ENCODE results near the gene CHRM1. TPM values are rescaled to one million over a fixed set of nuclear protein-coding genes. Genes with fewer than 3 reads are reported as not detected.
"Not testable (repeated sequence)": the region's sequence is repeated elsewhere in the genome, so short reads cannot be mapped to it uniquely, and the experiment has no call there.

The CHRM1 gene, protein sequence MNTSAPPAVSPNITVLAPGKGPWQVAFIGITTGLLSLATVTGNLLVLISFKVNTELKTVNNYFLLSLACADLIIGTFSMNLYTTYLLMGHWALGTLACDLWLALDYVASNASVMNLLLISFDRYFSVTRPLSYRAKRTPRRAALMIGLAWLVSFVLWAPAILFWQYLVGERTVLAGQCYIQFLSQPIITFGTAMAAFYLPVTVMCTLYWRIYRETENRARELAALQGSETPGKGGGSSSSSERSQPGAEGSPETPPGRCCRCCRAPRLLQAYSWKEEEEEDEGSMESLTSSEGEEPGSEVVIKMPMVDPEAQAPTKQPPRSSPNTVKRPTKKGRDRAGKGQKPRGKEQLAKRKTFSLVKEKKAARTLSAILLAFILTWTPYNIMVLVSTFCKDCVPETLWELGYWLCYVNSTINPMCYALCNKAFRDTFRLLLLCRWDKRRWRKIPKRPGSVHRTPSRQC
- not detected for total RNA-seq

DNA sequence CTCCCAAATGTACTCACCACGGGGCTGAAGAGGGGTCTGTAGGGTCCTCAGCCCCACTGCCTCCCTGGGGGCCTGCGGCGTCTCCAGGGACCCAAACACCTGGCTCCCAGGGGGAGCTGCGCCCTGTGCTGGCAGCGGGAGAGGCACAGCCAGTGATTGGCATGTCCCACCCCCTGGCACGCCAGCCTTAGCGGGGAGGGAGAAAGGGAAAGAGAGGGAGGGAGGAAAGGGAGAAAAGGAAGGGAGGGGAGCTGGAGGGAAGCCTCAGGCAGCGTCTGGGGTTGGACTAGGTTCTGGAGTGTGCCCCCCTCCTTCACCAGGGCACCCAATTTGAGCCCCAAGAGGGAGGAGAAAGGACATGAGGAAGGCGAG is at the start of gene CHRM1:
CHRM1 (minus strand) TSS at position 163 of the 372 bp plus-strand sequence. CDS start 10,263 bp downstream, outside the sequence.
- peaks cover 16% of the 10 kb centered on the region for H3K4me1 Mint-ChIP-seq

DNA sequence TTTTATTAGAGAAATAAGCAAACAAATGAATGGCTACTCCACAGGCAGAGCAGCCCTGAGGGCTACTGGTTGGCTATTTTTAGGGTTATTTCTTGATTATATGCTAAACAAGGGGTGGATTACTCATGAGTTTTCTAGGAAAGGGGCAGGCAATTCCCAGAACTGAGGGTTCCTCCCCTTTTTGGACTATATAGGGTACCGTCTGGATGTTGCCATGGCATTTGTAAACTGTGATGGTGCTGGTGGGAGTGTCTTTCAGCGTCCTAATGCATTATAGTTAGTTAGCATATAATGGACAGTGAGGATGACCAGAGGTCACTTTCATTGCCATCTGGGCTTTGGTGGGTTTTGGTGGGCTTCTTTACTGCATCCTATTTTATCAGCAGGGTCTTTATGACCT is 44.4 kb upstream of the CHRM1 start:
- no peaks in the 10 kb centered on the region for H3K4me1 Mint-ChIP-seq
- ChIA-PET CTCF (no interaction called here), POLR2A (no interaction called here)
- DNase-seq = no peak
- H3K36me3 Mint-ChIP-seq (ENCODE audit: low read depth) = no peaks in the 10 kb centered on the region
- peaks cover 39% of the 10 kb centered on the region for H3K27me3 Mint-ChIP-seq
- H3K4me3 Mint-ChIP-seq = no peak overlapping the region
- no peak overlapping the region for H3K27ac Mint-ChIP-seq
- no peaks in the 10 kb centered on the region for H3K9me3 Mint-ChIP-seq

More for the DNA sequence above, at the start of gene CHRM1:
- CTCF ChIA-PET = interaction anchor here (1.3 kb wide), 1 partner anchor 54 kb away, joined by 3 read pairs; no protein-coding TSS in a partner anchor
- Mint-ChIP-seq H3K27me3 (peaks cover 53% of the 10 kb centered on the region), H3K4me3 (no peak within 1 kb of the TSS), H3K27ac (no peak within 1 kb of the TSS), H3K9me3 (no peaks in the 10 kb centered on the region), H3K36me3 (ENCODE audit: low read depth) (no peaks in the 10 kb centered on the region)
- POLR2A ChIA-PET = no interaction called here
- DNase-seq = no peak

DNA sequence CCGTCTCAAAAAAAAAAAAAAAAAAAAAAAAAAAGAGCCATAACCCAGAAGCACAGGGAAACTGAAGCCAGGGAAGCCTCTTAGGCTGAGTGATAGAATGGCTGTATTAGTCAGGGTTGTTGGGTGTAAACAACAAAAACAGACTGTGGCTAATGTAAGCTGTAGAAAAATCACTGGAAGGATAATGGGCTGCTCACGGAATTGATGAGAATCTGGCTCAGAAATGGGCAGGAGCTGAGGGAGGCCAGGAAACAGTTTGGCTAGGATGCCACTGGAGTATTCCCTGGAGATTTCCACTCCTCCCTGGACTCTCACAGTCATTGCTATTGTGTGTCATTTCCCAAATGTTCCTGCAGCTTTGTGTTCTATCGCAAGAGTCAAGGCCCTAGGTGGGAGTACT is 41.2 kb upstream of the CHRM1 start:
- Mint-ChIP-seq H3K36me3 (ENCODE audit: low read depth) (no peaks in the 10 kb centered on the region), H3K27me3 (peaks cover 24% of the 10 kb centered on the region), H3K4me1 (no peaks in the 10 kb centered on the region), H3K9me3 (no peaks in the 10 kb centered on the region), H3K27ac (no peak overlapping the region), H3K4me3 (no peak overlapping the region)
- ChIA-PET POLR2A (no interaction called here), CTCF (interaction anchor here (0.7 to 0.9 kb wide), 2 partner anchors 57 to 256 kb away, joined by 3 to 4 read pairs; no protein-coding TSS in a partner anchor)
- no peak for DNase-seq

DNA sequence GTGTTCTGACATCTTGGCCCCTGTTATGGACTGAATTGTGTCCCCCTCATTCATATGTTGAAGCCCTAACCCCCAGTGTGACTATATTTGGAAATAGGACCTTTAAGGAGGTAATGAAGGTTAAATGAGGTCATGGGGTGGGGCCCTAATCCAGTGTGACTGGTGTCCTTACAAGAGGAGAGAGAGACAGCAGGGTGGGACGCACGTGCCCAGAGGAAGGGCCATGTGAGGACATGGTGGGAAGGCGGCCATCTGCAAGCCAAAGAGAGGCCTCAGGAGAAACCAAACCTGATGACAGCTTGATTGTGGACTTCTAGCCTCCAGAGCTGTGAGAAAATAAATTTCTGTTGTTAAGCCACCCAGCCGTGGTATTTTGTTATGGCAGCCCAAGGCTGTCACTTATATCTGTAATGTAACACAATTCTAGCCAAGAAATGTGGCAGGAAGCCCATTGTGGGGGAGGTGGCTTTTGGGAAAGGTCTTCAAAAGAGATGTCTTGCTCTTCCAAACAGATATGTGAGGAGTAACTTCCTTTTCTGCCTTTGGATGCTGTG is 39.9 kb upstream of the CHRM1 start:
- Mint-ChIP-seq H3K4me1 (no peaks in the 10 kb centered on the region), H3K9me3 (no peaks in the 10 kb centered on the region), H3K27me3 (peaks cover 14% of the 10 kb centered on the region), H3K36me3 (ENCODE audit: low read depth) (no peaks in the 10 kb centered on the region), H3K27ac (no peak overlapping the region), H3K4me3 (no peak overlapping the region)
- no peak for DNase-seq
- CTCF ChIA-PET = no interaction called here
- POLR2A ChIA-PET = no interaction called here

DNA sequence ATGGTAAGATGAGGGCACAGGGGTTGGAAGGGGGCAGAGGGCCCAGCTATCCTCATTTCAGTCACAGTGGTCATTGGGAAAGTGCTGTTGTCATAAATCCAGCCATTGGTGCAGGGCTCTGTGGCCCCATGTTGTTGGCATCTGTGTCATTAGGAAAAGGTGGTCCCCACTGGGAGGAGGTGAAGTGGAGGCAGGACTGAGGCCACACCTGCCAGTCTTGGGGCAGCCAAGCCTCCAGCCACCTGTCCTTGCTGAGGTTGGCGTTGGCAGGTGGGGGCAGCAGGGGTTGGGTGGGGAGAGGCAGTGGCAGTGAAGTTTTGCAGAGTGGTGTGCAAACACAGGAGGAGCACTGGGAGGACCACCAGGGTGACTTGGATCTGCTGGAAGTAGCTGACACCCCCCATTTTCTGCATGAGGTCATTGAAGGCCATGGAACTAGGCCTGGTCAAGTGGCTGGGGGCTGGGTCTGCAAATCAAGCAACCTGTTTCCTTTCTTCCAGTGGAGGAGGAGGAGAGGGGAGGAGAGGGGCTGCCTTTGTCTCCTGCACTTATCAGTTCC is 38.3 kb upstream of the CHRM1 start:
- no peaks in the 10 kb centered on the region for H3K9me3 Mint-ChIP-seq
- DNase-seq = no peak
- CTCF ChIA-PET = no interaction called here
- no peaks in the 10 kb centered on the region for H3K36me3 Mint-ChIP-seq (ENCODE audit: low read depth)
- H3K4me1 Mint-ChIP-seq = no peaks in the 10 kb centered on the region
- no peak overlapping the region for H3K27ac Mint-ChIP-seq
- POLR2A ChIA-PET = no interaction called here
- H3K4me3 Mint-ChIP-seq = no peak overlapping the region
- H3K27me3 Mint-ChIP-seq = peaks cover 11% of the 10 kb centered on the region

DNA sequence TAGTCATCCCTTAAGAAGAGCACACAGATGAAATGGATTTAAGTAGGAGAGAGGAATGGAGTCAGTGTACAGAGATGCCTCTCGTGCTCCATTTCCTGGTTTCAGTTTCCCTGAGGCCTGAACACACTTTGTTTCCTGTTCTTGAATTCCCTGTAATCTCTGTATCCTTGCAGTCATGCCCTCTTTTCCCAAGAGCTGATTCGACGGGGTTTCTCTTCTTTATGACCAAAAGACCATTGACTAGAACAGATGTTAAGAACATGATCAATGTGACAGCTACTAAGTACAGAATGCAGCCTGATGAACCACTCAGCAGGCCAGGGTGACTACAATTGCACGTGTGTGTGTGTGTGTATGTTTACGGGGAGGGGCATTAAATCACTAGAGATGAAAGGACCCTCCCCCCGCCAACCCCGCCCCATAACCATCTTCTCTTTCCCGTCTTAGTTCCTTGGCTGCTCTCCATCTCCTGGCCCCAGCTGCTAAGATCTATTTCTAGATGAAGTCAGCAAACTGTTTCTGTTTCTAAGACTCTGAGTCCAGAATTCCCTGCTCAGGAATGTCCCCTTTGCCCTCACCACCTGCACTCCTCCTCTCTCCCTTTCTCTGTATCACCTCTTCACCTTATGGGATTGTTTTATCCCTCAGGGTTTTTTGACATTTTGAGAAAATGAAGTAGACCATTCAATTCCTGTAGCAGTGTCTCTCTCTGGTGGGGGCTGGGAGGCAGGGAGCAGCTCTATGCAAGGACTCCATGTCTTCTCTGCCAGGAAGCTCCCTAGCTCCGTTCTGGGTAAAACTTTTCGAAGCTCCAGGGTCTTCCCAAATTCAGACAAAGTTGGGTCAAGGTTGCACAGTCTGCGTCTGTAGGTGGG is 37.6 kb upstream of the CHRM1 start:
- H3K4me3 Mint-ChIP-seq = no peak overlapping the region
- no peaks in the 10 kb centered on the region for H3K9me3 Mint-ChIP-seq
- H3K27ac Mint-ChIP-seq = no peak overlapping the region
- DNase-seq = no peak
- peaks cover 13% of the 10 kb centered on the region for H3K27me3 Mint-ChIP-seq
- no peaks in the 10 kb centered on the region for H3K4me1 Mint-ChIP-seq
- H3K36me3 Mint-ChIP-seq (ENCODE audit: low read depth) = no peaks in the 10 kb centered on the region
- CTCF ChIA-PET = no interaction called here
- POLR2A ChIA-PET = no interaction called here

DNA sequence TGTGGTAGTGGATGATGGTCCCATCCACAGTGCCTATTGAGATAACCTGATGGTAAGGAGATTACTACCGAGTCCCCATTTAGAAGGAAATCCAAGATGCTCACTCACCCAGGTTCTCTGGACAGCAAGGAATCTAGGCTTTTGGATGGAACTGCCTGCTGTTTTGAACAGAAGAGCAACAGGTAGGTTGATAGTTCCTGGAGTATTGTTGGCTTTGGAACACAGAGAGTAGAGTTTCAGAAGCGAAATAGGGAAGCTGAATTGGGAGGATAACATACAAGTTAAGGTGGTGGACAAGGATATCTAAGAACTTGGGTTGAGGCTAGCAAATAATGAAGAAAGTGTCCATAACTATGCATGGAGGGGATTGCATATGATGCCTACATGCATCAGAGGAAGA is 36.0 kb upstream of the CHRM1 start:
- peaks cover 14% of the 10 kb centered on the region for H3K27me3 Mint-ChIP-seq
- DNase-seq = no peak
- no peaks in the 10 kb centered on the region for H3K4me1 Mint-ChIP-seq
- ChIA-PET CTCF (no interaction called here), POLR2A (no interaction called here)
- H3K36me3 Mint-ChIP-seq (ENCODE audit: low read depth) = no peaks in the 10 kb centered on the region
- no peaks in the 10 kb centered on the region for H3K9me3 Mint-ChIP-seq
- no peak overlapping the region for H3K4me3 Mint-ChIP-seq
- no peak overlapping the region for H3K27ac Mint-ChIP-seq

DNA sequence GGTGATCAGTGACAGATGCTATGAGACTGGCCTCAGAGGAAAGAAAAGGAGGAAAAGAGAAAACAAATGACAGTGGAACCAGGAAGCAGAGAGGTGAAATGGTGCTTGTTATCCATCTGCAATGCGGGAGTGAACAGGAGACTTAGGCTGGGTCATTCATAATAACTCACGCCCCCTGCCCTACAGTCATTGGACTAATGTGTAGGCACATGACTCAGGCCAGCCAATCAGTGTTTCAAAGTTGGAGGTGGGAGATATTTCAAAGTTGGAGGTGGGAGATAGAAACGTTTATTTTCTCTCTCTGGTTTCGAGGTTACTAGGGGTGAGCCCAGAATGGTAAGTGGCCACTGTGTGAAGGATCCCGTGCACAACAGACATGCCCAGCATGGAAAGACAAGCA is 33.3 kb upstream of the CHRM1 start:
- no peaks in the 10 kb centered on the region for H3K4me1 Mint-ChIP-seq

DNA sequence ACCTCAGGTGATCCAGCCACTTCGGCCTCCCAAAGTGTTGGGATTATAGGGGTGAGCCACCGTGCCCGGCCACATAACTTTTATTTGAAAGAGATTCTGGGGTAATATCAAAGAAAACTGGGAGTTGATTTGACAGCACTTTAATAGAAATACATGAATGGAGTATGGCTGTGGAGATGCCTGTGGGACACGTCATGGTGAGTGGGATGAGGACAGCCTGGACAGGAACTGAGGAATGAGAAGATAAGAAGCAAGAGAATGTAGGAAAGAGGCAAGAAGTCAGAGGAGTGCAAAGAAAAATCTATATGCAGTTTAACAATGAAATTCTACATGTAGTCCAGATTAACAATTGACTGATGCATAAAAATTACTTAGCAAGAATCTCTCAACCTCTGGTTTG is 32.6 kb upstream of the CHRM1 start:
- H3K9me3 Mint-ChIP-seq = no peaks in the 10 kb centered on the region
- POLR2A ChIA-PET = no interaction called here
- no peak overlapping the region for H3K4me3 Mint-ChIP-seq
- no peak for DNase-seq
- no peaks in the 10 kb centered on the region for H3K4me1 Mint-ChIP-seq
- CTCF ChIA-PET = no interaction called here
- H3K27me3 Mint-ChIP-seq = peaks cover 15% of the 10 kb centered on the region
- no peaks in the 10 kb centered on the region for H3K36me3 Mint-ChIP-seq (ENCODE audit: low read depth)
- no peak overlapping the region for H3K27ac Mint-ChIP-seq

More for the DNA sequence above, 33.3 kb upstream of the CHRM1 start:
- no peak overlapping the region for H3K27ac Mint-ChIP-seq
- no peaks in the 10 kb centered on the region for H3K9me3 Mint-ChIP-seq
- CTCF ChIA-PET = no interaction called here
- H3K27me3 Mint-ChIP-seq = peaks cover 15% of the 10 kb centered on the region
- no peak for DNase-seq
- H3K4me3 Mint-ChIP-seq = no peak overlapping the region
- H3K36me3 Mint-ChIP-seq (ENCODE audit: low read depth) = no peaks in the 10 kb centered on the region
- POLR2A ChIA-PET = no interaction called here

DNA sequence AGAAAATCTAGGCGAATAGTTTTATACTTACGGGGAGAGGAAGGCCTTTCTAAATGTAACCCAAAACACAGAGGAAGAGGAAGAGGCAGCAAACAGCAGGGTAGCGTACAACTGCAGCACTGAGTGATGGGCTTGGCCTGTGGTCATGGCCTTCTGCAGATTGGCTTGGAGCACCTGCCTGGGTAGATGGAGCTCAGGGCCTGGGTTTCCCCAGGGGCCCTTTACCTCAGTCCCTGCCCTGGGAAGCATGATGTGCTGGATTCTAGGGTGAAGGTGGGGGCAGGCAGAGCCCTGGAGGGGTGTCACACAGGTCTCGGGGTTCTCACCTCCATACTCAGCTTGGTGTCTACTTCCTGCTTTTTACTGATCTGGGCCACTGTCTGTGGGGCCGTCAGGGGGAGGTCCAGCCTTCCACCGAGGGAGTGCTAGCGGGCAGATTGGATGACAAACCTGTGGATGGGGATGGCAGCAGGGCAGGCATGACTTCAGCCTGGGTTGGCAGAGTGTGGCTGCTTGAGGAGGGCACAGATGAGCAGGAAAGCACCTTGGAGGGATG is 27.7 kb upstream of the CHRM1 start:
- no peak for DNase-seq
- Mint-ChIP-seq H3K27ac (no peak overlapping the region), H3K4me1 (no peaks in the 10 kb centered on the region), H3K4me3 (no peak overlapping the region), H3K9me3 (no peaks in the 10 kb centered on the region), H3K27me3 (peaks cover 17% of the 10 kb centered on the region), H3K36me3 (ENCODE audit: low read depth) (no peaks in the 10 kb centered on the region)
- ChIA-PET CTCF (interaction anchor here (3.5 kb wide), 1 partner anchor 42 kb away, joined by 11 read pairs; no protein-coding TSS in a partner anchor), POLR2A (interaction anchor here (0.6 kb wide), 1 partner anchor 161 kb away, joined by 5 read pairs; no protein-coding TSS in a partner anchor)

DNA sequence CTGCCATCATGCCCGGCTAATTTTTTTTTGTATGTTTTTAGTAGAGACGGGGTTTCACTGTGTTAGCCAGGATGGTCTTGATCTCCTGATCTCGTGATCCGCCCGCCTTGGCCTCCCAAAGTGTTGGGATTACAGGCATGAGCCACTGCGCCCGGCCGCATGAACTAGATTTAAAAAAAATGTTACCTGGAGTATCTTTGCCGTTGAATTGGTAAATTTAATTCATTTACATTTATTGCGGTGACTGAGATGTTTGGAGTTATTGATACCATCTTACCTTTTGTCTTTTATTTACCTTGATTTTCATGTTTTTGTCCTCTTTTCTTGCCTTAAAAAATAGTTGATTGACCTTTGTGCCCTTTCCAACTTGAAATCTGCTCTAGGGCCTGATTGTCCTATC is 24.4 kb upstream of the CHRM1 start:
- CTCF ChIA-PET = interaction anchor here (1.0 kb wide), 1 partner anchor 40 kb away, joined by 10 read pairs; no protein-coding TSS in a partner anchor
- H3K4me1 Mint-ChIP-seq; H3K36me3 Mint-ChIP-seq (ENCODE audit: low read depth); DNase-seq; H3K9me3 Mint-ChIP-seq; H3K27ac Mint-ChIP-seq; POLR2A ChIA-PET; H3K4me3 Mint-ChIP-seq: not testable (repeated sequence)
- peaks cover 19% of the 10 kb centered on the region for H3K27me3 Mint-ChIP-seq

DNA sequence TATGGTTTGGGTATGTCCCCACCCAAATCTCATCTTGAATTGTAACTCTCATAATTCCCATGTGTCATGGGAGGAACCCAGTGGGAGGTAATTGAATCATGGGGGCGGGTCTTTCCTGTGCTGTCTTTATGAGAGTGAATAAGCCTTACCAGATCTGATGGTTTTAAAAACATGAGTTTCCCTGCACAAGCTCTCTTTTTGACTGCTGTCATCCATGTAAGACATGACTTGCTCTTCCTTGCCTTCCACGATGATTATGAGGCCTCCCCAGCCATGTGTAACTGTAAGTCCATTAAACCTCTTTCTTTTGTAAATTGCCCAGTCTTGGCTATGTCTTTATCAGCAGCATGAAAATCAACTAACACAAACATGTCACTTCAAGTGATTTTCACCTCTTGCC is 16.4 kb upstream of the CHRM1 start:
- CTCF ChIA-PET; DNase-seq; H3K27me3 Mint-ChIP-seq; H3K27ac Mint-ChIP-seq; POLR2A ChIA-PET; H3K4me3 Mint-ChIP-seq; H3K36me3 Mint-ChIP-seq (ENCODE audit: low read depth); H3K9me3 Mint-ChIP-seq; H3K4me1 Mint-ChIP-seq: not testable (repeated sequence)

DNA sequence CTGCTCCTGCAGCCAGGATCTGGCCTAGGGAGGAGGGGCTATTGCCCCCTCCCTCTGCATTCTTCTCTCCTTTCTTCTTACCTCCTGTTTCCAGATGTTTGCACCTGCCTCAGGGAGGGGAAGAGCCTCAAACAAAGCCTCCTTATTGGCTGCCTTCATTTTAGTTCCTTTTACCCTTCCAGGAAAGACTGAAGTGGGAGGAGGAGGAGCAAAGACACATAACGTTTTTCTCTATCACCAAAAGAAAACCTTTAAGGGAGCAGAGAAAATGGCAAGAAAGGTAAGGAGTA is 13.3 kb upstream of the CHRM1 start:
- Mint-ChIP-seq H3K27me3 (peaks cover 22% of the 10 kb centered on the region), H3K9me3 (no peaks in the 10 kb centered on the region), H3K4me3 (no peak overlapping the region), H3K36me3 (ENCODE audit: low read depth) (no peaks in the 10 kb centered on the region), H3K27ac (no peak overlapping the region), H3K4me1 (no peaks in the 10 kb centered on the region)
- ChIA-PET POLR2A (no interaction called here), CTCF (no interaction called here)
- DNase-seq = no peak
